ENCODE measurements around the gene PSMG3.

The PSMG3 gene

GRCh38 chr7:1578513-1578912 lies 8.7 kb upstream of the PSMG3 start:
- H3K4me3 ChIP-seq (ENCODE audit: low read depth, low read length): no peak overlapping the region
- H2AFZ ChIP-seq (ENCODE audit: low read length, unreplicated experiment): no peak overlapping the region
- no peaks in the 10 kb centered on the region for H3K79me2 ChIP-seq (ENCODE audit: control insufficient read depth, insufficient read depth, low read length, unreplicated experiment)
- H3K36me3 ChIP-seq (ENCODE audit: insufficient read depth, low read length): no peaks in the 10 kb centered on the region
- no peaks in the 10 kb centered on the region for H3K4me1 ChIP-seq (ENCODE audit: control insufficient read depth, insufficient read depth, low read length, unreplicated experiment)
- H3K27ac ChIP-seq (ENCODE audit: low read depth, low read length): no peak overlapping the region
- no peaks in the 10 kb centered on the region for H3K27me3 ChIP-seq (ENCODE audit: insufficient read depth, low read length)

- H2AFZ ChIP-seq (ENCODE audit: low read length, unreplicated experiment): no peak overlapping the region
- H3K79me2 ChIP-seq (ENCODE audit: control insufficient read depth, insufficient read depth, low read length, unreplicated experiment): no peaks in the 10 kb centered on the region
- H3K27ac ChIP-seq (ENCODE audit: low read depth, low read length): no peak overlapping the region
- 0 out of 2 replicates have a peak, but pooled peaks cover 8% of the 10 kb centered on the region for H3K36me3 ChIP-seq (ENCODE audit: insufficient read depth, low read length)
- H3K4me3 ChIP-seq (ENCODE audit: low read depth, low read length): no peak overlapping the region
- H3K27me3 ChIP-seq (ENCODE audit: insufficient read depth, low read length): no peaks in the 10 kb centered on the region
- peaks cover 7% of the 10 kb centered on the region for H3K4me1 ChIP-seq (ENCODE audit: control insufficient read depth, insufficient read depth, low read length, unreplicated experiment)
Observed at GRCh38 chr7:1576521-1577253, 6.9 kb upstream of the PSMG3 start.

- no peak overlapping the region for H2AFZ ChIP-seq (ENCODE audit: low read length, unreplicated experiment)
- H3K36me3 ChIP-seq (ENCODE audit: insufficient read depth, low read length): 0 out of 2 replicates have a peak, but pooled peaks cover 8% of the 10 kb centered on the region
- no peak overlapping the region for H3K27ac ChIP-seq (ENCODE audit: low read depth, low read length)
- no peak overlapping the region for H3K4me3 ChIP-seq (ENCODE audit: low read depth, low read length)
- no peaks in the 10 kb centered on the region for H3K79me2 ChIP-seq (ENCODE audit: control insufficient read depth, insufficient read depth, low read length, unreplicated experiment)
- no peaks in the 10 kb centered on the region for H3K27me3 ChIP-seq (ENCODE audit: insufficient read depth, low read length)
- peaks cover 9% of the 10 kb centered on the region for H3K4me1 ChIP-seq (ENCODE audit: control insufficient read depth, insufficient read depth, low read length, unreplicated experiment)
Observed at GRCh38 chr7:1575809-1576208, 6.0 kb upstream of the PSMG3 start.

- Histone ChIP-seq H3K27me3 (ENCODE audit: insufficient read depth, low read length) (no peaks in the 10 kb centered on the region), H2AFZ (ENCODE audit: low read length, unreplicated experiment) (no peak overlapping the region), H3K4me1 (ENCODE audit: control insufficient read depth, insufficient read depth, low read length, unreplicated experiment) (peaks cover 28% of the 10 kb centered on the region), H3K79me2 (ENCODE audit: control insufficient read depth, insufficient read depth, low read length, unreplicated experiment) (peaks cover 20% of the 10 kb centered on the region), H3K36me3 (ENCODE audit: insufficient read depth, low read length) (0 out of 2 replicates have a peak, but pooled peaks cover 8% of the 10 kb centered on the region), H3K4me3 (ENCODE audit: low read depth, low read length) (peak overlapping the region; percentile 96), H3K27ac (ENCODE audit: low read depth, low read length) (peak overlapping the region; percentile 97)
Observed at GRCh38 chr7:1572111-1572822, 2.4 kb upstream of the PSMG3 start.

- no peak overlapping the region for H2AFZ ChIP-seq (ENCODE audit: low read length, unreplicated experiment)
- H3K36me3 ChIP-seq (ENCODE audit: insufficient read depth, low read length): peaks cover 11% of the 10 kb centered on the region; the same call in 1 of the 2 replicates
- H3K27me3 ChIP-seq (ENCODE audit: insufficient read depth, low read length): no peaks in the 10 kb centered on the region
- H3K27ac ChIP-seq (ENCODE audit: low read depth, low read length): peak overlapping the region; percentile 97
- H3K79me2 ChIP-seq (ENCODE audit: control insufficient read depth, insufficient read depth, low read length, unreplicated experiment): peaks cover 20% of the 10 kb centered on the region
- peaks cover 41% of the 10 kb centered on the region for H3K4me1 ChIP-seq (ENCODE audit: control insufficient read depth, insufficient read depth, low read length, unreplicated experiment)
- peak overlapping the region; percentile 96 for H3K4me3 ChIP-seq (ENCODE audit: low read depth, low read length)
Observed at GRCh38 chr7:1569440-1569832, 396 bp downstream of the PSMG3 start.

- Histone ChIP-seq H3K27me3 (ENCODE audit: insufficient read depth, low read length) (no peaks in the 10 kb centered on the region), H3K36me3 (ENCODE audit: insufficient read depth, low read length) (peaks cover 11% of the 10 kb centered on the region; the same call in 1 of the 2 replicates), H3K27ac (ENCODE audit: low read depth, low read length) (peak overlapping the region; percentile 97), H3K79me2 (ENCODE audit: control insufficient read depth, insufficient read depth, low read length, unreplicated experiment) (peaks cover 20% of the 10 kb centered on the region), H3K4me1 (ENCODE audit: control insufficient read depth, insufficient read depth, low read length, unreplicated experiment) (peaks cover 45% of the 10 kb centered on the region), H3K4me3 (ENCODE audit: low read depth, low read length) (peak overlapping the region; percentile 96), H2AFZ (ENCODE audit: low read length, unreplicated experiment) (no peak overlapping the region)
Observed at GRCh38 chr7:1569016-1569415, 816 bp downstream of the PSMG3 start.

DNA sequence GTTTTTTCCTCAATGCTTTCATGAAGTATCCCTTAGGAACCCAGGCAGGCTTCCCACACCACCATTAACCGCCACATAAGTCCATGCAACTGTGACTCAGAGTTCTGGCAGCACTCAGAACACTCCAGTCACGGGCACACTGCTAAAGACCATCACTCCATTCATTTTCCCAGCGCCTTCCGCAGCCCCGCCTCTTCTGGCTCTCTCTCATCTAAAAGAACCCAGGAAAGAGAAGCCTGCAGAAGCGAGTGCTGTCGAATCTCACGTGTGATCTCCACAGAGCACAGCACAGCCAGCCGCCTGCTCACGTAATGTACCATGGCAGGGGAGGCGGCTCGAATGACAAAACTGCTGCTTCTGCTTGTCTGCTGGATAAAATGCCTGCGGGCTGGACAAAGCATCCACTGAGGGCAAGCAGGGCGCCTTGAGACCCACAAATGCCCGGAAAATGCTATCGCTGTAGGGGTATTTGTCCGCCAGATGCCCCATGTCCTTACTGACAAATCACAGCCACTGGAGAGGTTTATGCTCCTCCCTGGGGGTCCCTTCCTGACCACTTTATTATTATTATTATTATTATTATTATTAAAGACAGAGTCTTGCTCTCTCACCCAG lies 1.8 kb downstream of the PSMG3 start:
- H3K4me3 ChIP-seq (ENCODE audit: low read depth, low read length): peak overlapping the region; percentile 96
- H2AFZ ChIP-seq (ENCODE audit: low read length, unreplicated experiment): no peak overlapping the region
- peak overlapping the region; percentile 97 for H3K27ac ChIP-seq (ENCODE audit: low read depth, low read length)
- peaks cover 9% of the 10 kb centered on the region; the same call in 1 of the 2 replicates for H3K36me3 ChIP-seq (ENCODE audit: insufficient read depth, low read length)
- peaks cover 45% of the 10 kb centered on the region for H3K4me1 ChIP-seq (ENCODE audit: control insufficient read depth, insufficient read depth, low read length, unreplicated experiment)
- no peaks in the 10 kb centered on the region for H3K27me3 ChIP-seq (ENCODE audit: insufficient read depth, low read length)
- H3K79me2 ChIP-seq (ENCODE audit: control insufficient read depth, insufficient read depth, low read length, unreplicated experiment): peaks cover 20% of the 10 kb centered on the region

DNA sequence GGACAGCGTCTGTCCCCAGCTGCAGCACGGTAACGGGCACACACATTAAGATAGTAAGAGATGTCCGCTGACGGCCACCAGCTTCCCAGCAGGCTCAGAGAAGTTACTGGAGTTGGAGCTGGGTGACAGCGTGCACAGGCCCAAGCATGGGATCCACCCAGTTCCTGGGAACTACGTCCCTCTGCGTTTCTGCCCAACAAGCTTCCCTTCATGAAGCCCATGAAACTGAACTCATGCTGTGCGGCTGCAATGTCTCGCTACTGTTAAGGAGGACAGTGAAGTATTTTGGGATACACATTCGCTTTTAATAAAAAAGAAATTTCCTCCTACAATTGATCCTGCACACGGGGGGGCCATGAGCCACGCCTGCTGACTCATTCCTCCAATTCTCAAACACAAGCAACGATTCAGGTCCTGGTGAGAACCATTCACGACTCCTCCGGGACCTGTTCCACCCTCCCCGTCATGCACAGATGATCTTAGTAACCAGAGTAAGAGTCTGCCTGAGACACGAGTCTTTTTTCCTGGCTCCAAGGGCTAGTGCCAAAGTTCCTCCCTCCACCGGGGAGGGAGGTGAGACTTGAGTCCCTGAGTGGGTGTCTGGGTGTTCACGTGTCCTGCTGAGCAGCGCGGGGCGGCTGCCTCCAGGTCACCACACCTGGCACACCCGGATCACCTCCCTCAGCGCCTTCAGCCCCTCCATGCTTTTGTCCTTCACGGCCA lies 2.6 kb downstream of the PSMG3 start:
- Histone ChIP-seq H2AFZ (ENCODE audit: low read length, unreplicated experiment) (no peak overlapping the region), H3K79me2 (ENCODE audit: control insufficient read depth, insufficient read depth, low read length, unreplicated experiment) (peaks cover 20% of the 10 kb centered on the region), H3K4me1 (ENCODE audit: control insufficient read depth, insufficient read depth, low read length, unreplicated experiment) (peaks cover 43% of the 10 kb centered on the region), H3K36me3 (ENCODE audit: insufficient read depth, low read length) (peaks cover 3% of the 10 kb centered on the region; the same call in 1 of the 2 replicates), H3K4me3 (ENCODE audit: low read depth, low read length) (peak overlapping the region; percentile 96), H3K27me3 (ENCODE audit: insufficient read depth, low read length) (no peaks in the 10 kb centered on the region), H3K27ac (ENCODE audit: low read depth, low read length) (peak overlapping the region; percentile 97)

GRCh38 chr7:1566687-1567048 lies 3.2 kb downstream of the PSMG3 start:
- Histone ChIP-seq H2AFZ (ENCODE audit: low read length, unreplicated experiment) (no peak overlapping the region), H3K27ac (ENCODE audit: low read depth, low read length) (peak overlapping the region; percentile 97), H3K36me3 (ENCODE audit: insufficient read depth, low read length) (peaks cover 3% of the 10 kb centered on the region; the same call in 1 of the 2 replicates), H3K27me3 (ENCODE audit: insufficient read depth, low read length) (no peaks in the 10 kb centered on the region), H3K4me1 (ENCODE audit: control insufficient read depth, insufficient read depth, low read length, unreplicated experiment) (peaks cover 37% of the 10 kb centered on the region), H3K79me2 (ENCODE audit: control insufficient read depth, insufficient read depth, low read length, unreplicated experiment) (peaks cover 20% of the 10 kb centered on the region), H3K4me3 (ENCODE audit: low read depth, low read length) (no peak overlapping the region)

DNA sequence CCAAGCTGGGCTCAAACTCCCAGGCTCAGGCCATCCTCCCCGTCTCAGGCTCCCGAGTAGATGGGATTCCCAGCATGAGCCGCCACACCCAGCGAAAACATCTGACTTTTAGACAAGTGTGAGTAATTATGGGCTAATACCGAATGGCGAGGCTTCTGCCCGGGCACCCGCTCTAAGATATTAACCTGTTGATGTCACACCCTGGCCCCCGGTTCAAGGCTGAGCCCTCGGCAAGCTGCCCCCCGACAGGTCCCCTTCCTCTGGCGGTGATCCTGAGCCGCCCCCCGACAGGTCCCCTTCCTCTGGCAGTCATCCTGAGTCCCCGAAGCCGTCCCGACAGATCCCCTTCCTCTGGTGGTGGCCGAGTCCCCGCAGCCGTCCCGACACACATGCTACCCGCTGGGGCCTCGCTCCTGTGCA lies 5.2 kb downstream of the PSMG3 start:
- Histone ChIP-seq H3K27me3 (ENCODE audit: insufficient read depth, low read length) (no peaks in the 10 kb centered on the region), H2AFZ (ENCODE audit: low read length, unreplicated experiment) (no peak overlapping the region), H3K36me3 (ENCODE audit: insufficient read depth, low read length) (peaks cover 3% of the 10 kb centered on the region; the same call in 1 of the 2 replicates), H3K79me2 (ENCODE audit: control insufficient read depth, insufficient read depth, low read length, unreplicated experiment) (peaks cover 14% of the 10 kb centered on the region), H3K4me3 (ENCODE audit: low read depth, low read length) (no peak overlapping the region), H3K4me1 (ENCODE audit: control insufficient read depth, insufficient read depth, low read length, unreplicated experiment) (peaks cover 35% of the 10 kb centered on the region), H3K27ac (ENCODE audit: low read depth, low read length) (no peak overlapping the region)
